ENCODE measurements around the gene LRP6.

DNA sequence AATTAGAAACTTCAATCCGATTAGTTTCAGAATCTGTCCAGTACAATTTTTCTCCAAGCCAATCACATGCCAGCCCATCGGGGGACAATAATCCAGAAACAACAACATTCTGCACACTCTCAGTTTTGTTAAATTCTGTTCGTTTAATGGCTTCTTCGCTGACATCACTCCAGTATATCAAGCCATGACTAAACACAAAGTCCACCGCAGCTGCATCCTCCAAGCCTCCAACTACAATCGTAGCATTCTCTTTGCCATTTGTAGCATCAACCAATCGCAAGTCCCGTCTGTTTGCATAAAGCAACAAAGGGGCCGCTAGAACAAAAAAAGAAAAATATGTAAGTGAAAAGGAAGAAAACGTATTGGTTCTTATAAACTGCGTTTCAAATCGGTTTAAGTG, 22.5 kb downstream of the LRP6 start:
- TF ChIP-seq MAX (IDR thresholded peaks at IDR 0.05) (no peak), TEAD4 (IDR thresholded peaks at IDR 0.05) (no peak)

Data from Ishikawa (cell line).